GM21447 (cell line): ENCODE measurements around the gene PMP22.
"Not testable (repeated sequence)": the region's sequence is repeated elsewhere in the genome, so short reads cannot be mapped to it uniquely, and the experiment has no call there.

Experiments
- ATAC-seq: cut with Tn5 transposase; IDR thresholded peaks from one replicate; pipeline ENCODE4 v1.9.1; 2021; ENCODE audit not compliant: unreplicated experiment

The PMP22 gene

DNA sequence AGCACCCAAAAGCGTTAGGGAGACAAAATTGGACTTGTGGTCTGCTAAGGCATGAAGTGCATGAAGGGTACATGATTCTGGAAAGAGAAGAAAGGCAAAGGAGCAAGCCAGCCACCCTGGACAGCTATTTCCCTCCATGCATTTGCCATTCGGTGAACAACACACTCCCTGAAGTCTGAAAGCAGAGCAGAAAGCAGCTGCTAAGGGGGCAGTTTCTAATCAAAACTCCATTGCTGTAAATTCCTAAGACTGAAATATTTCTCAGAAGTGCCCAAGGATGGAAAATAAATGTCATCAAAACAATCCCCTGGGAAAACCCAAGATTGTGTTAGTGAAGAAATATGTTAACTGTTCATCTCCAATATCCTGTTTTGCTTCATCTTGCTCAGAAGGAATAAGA lies 44.3 kb downstream of the PMP22 start:
- no peak for ATAC-seq

DNA sequence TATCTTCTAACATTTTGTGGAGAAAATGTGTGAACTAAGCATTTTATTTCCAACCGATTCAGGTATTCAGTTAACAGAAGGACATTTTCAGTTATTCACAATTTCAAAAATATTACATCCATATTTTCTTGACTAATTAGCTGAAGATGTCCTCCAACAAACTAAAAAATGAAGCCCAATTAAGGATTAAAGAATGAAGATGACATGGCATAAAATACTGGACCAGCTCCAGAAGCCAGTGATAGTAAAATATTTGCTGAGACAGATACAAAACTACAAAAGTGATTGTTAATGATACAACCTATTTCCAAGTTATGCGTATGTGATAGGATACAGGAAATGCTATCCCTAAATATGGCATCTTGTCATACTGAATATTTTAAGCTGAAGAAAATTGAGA lies 48.6 kb downstream of the PMP22 start:
- ATAC-seq, result no peak

DNA sequence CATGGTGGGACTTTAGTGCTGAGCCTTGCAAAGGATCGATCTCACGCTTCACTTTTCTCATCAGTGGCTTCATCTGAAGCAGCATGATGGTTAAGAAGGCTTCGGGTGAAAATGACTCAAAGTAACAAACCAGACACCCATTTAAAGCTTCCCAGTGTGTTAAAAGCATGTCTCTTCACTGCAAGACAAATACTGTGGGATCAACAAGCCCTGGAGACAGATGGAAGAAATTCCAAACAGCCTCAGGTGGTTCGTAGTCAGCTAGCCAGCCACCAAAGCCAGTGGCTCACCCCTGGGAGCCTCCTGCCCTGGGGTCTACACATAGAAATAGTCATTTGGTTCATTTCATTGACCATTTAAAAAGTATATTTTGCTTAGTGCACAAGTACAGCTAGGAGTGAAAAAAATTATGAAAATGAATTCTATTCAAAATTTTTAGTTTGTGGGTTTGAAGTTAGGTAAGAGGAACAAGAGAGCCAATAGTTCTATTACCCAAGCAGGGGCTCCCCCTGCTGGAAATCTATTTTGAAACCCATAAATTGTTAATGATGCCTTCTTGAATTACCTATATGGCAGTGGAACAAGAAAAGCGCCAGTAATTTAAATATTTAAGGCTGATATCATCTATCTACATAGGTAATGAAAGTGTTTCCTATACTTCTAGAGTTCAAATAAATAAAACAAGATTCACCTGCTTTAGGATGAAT lies 51.6 kb downstream of the PMP22 start:
- ATAC-seq, result no peak

DNA sequence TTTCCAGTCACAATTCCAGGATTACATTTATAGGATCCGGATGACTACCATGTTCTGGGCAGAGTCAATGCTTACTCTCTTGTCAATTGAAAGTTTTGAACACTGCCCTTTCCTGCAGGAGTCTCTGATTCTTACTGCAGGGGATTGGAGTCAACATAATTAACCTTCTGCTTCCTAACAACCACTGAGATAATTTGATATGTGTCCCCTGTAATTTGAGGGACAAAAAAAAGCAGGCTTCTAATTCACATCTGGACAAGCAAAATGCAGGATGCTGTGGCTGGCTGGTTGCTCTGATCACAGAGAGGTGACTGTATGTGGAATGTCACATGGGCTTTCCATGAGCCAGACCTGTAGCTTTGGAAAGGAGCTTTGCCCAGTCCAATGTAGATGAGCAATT lies 54.9 kb downstream of the PMP22 start:
- no peak for ATAC-seq

DNA sequence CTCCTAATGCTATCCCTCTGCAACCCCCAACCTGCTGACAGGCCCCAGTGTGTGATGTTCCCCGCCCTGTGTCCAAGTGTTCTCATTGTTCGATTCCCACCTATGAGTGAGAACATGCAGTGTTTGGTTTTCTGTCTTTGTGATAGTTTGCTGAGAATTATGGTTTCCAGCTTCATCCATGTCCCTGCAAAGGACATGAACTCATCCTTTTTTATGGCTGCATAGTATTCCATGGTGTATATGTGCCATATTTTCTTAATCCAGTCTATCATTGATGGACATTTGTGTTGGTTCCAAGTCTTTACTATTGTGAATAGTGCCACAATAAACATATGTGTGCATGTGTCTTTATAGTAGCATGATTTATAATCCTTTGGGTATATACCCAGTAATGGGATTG lies 62.1 kb downstream of the PMP22 start:
- not testable (repeated sequence) for ATAC-seq

DNA sequence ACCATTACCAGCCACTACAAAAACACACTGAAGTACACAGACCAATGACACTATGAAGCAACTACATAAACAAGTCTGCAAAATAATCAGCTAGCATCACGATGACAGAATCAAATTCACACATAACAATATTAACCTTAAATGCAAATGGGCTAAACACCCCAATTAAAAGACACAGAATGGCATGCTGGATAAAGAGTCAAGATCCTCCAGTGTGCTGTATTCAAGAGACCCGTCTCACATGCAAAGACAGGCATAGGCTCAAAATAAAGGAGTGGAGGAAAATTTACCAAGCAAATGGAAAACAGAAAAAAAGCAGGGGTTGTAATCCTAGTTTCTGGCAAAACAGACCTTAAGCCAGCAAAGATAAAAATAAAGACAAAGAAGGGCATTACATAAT lies 64.6 kb downstream of the PMP22 start:
- ATAC-seq, result not testable (repeated sequence)

DNA sequence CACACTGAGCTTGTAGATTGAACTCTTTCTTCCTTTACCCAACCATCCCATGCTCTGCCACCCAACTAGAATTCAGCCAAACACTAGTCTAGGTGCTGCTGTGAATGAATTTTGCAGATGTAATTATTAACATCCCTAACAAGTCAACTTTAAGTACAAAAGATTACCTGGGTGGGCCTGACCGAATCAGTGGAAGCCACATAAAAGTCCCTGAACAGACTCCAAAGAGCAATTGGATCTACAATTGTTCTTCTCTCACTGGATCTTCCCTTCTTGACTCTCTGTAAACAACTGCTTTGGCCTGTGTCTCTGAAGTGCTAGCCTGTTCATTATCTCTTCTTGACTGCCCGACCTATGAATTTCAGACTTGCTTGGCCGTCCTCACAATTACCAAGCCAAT lies 67.9 kb downstream of the PMP22 start:
- ATAC-seq, result no peak

DNA sequence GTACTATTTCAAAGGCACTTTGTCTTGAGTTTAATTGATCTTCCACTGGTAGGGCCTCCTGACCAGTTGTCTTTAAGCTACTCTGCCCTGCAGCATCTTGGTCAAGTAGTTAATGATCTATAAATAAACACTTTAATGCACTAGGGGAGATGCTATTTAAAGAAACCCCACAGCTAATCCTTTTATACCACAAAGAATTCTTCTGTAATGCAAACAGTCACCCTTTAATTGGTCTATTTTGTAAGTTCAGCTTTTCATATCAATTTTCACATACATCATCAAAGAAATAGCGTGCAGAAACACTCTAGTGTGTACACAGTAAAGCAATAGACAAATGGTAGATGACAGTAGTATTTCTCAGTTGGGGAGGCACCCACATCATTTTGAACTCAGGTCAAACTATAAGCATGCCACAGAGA lies 70.3 kb downstream of the PMP22 start:
- no peak for ATAC-seq

DNA sequence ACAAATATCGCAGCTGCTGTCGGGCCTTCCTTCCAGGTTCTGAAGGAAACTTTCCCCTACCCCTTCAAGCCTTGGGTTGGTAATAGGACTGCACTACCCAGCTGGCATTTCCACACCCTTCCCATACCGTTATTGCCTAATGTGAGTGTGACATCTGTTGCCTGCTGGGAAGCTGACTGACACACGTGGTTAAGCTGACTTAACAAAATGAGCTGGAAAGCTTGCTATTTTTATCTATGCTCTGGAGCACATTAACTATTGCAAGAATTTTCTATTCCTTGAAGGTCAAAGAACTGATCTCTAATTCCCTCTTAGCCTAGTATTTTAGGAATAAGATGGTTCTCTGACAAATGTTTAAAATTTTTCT lies 79.5 kb downstream of the PMP22 start:
- ATAC-seq, result no peak

DNA sequence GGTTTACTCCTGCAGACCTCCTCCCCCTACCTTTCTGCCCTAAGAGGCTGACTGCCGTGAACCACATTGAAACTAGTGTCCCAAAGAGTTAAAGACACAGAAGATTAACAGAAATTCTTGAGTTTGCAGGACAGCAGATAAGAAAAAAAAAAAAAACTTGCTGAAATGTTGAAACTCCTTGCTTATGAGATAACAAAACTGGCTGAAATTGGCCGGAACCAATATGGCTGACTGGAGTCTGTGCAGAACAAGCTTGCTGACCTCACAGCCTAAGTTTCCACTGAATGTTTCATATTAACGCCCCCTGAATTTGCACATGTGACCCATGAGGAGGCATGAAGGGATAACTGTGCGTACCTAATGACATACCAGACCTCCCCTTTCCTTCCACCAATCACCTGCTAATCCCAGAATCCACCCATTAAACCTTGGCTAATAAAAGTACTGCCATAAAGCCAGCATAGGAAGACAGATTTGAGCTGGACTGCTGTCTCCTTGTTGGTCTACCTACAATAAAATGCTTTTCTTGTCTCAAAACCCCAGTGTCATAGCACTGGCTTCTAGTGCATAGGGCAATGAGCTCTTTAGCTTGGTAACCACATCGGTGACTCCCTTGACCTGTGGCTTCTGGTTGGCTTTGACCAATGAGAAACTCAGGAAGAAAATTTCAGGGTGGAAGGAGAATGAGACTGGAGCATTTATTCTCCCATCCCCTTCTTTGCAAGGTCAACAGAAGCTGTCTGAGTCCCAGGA lies 80.1 kb downstream of the PMP22 start:
- no peak for ATAC-seq

DNA sequence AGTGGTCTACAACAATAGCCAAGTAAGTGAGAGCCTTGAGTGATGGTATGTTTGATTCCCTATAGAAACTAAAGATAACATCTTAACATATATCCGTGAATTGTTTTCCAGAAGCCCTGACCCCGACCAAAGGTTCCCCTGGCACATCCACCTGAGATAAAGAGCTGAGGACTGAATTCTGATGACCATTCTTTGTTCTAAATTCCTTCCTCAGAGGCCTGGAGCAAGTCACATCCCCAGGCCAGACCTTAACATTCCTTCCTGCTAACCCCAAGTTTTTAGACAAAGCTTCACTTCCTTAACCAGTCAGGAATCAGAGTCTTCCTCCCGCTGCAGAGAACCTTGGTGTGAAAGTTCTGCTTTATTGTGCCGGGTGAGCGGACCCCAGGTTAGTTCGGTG lies 83.3 kb downstream of the PMP22 start:
- ATAC-seq, result no peak

DNA sequence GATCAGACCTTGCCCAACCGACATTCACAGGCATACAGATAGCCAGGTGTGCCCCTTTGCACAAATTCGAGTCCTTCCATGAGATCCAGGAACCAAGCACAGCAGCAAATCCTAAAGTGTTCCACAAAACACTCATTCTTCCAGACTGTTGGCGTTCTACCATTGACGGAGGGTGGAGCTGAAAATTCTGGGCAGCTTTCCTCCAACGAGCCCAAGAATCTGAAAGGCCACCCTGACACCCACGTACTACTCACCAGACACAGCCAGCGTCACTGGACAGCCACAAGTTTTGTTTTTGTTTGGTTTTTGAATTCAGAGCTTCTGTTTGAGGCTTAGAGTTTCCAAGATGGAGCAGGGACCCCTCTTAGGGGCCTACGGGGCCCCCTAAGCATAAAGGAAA lies 83.8 kb downstream of the PMP22 start:
- ATAC-seq, result no peak

DNA sequence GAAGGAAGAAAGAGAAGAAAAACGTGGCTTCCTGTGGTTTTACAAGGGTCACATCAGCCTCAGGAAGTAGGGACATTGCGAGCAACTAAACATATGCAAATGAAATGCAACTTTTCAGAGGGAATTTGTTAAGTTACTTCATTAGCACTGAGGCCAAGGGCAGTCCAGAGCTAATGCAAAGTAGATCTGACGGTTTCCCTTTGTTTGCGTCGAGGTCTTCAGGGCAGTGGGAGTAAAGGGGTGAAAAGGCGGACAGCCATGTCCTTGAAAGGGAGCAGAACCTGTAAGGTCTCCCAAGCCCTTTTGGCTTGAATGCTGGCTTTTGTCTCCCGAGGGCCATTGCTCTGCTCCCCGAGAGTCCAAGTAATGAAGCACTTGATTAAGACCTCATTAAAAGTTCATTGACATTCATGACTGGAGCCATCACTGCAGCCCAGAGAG lies 85.0 kb downstream of the PMP22 start:
- ATAC-seq, result no peak
